Measurements from ENCODE around the gene PEX5L.
"Not testable (repeated sequence)": the region's sequence is repeated elsewhere in the genome, so short reads cannot be mapped to it uniquely, and the experiment has no call there.

PEX5L gene

GRCh38 chr3:179840985-179841384, 195.8 kb downstream of the PEX5L start:
- DNase-seq (ENCODE audit: low read depth in 2 of 2) = no peak

- no peak for DNase-seq (ENCODE audit: low read depth in 2 of 2)
Observed at GRCh38 chr3:179837374-179837773, 199.4 kb downstream of the PEX5L start.

- DNase-seq (ENCODE audit: low read depth in 2 of 2) = no peak
Observed at GRCh38 chr3:179833294-179833693, 203.4 kb downstream of the PEX5L start.

GRCh38 chr3:179832333-179832854, 204.3 kb downstream of the PEX5L start:
- no peak for DNase-seq (ENCODE audit: low read depth in 2 of 2)

GRCh38 chr3:179829401-179829800, 207.3 kb downstream of the PEX5L start:
- no peak for DNase-seq (ENCODE audit: low read depth in 2 of 2)

DNA sequence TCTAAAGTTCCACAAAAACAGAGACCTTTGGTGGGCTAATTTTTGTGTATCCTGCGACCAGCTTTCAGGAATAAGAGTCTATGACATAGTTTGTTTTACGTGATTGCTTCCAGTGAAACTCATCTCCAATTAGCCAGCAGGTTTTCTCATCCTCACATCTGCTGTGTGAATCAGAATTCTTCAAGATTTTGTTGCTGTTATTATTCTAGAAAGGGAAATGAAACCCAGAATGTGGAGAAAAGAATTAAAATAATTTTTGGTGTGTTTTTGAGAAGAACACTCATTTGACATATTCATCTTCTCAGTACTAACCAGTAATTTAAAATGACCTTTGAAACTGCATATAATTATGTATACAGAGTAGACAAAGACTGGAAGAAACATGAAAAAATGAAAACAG, 208.0 kb downstream of the PEX5L start:
- no peak for DNase-seq (ENCODE audit: low read depth in 2 of 2)

DNA sequence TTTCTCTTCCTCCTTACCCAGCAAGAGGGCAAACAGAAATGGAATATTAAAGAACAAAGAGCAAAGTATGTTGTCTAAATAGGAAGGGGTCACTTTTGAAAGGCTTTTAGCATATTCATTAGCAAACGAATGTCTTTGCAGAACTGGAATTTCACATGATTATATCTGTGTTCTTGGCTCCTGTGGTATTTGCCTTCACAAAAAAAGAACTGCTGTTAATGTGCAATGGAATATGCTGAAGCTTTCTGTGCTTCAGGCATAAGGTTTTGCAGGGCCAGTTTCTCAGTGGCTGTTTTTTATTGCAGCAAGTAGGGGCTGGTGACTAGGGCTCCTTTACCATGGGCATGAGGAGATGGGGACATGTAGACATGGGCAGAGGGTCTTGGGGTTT, 210.5 kb downstream of the PEX5L start:
- no peak for DNase-seq (ENCODE audit: low read depth in 2 of 2)

GRCh38 chr3:179825527-179826246, 211.1 kb downstream of the PEX5L start:
- DNase-seq (ENCODE audit: low read depth in 2 of 2) = no peak

DNA sequence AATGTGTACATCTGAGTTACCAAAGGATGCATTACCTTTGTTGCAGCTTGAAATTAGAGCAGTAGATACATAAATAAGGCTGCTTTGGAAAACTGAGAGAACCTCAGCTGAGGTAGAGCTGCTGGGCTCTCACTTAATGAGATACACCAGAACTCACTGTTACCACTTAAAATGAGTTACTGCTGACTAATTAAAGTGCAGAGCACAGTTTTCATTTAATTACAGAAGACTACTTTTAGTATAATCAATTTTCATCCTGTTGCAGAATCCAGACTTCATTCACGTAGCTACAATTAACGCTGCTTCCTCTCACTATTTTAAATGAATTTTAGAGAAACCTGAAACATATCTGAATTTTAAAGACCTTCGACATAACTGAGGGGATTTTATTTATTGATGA, 214.4 kb downstream of the PEX5L start:
- no peak for DNase-seq (ENCODE audit: low read depth in 2 of 2)

DNA sequence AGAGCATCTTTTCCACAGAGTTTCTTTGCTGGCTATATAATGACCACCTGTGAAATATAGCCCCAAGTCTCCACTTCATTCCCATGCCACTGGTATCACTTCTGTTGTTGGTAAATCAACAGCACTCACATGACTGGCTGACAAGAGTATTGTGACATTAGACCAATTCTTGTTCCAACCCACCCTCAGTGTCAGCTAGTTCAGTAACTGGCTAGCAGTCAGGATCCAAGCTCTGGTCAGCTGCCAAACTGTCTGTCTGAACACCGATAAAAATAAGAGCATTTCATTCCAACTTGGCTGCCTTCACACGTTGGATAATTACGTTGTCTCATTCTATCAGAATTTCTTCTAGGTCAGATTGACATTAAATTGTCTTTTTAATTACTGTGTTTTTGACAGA, 217.4 kb downstream of the PEX5L start:
- DNase-seq (ENCODE audit: low read depth in 2 of 2) = no peak

GRCh38 chr3:179812096-179812382, 224.7 kb downstream of the PEX5L start:
- DNase-seq (ENCODE audit: low read depth in 2 of 2) = no peak

GRCh38 chr3:179811321-179812095, 225.2 kb downstream of the PEX5L start:
- DNase-seq (ENCODE audit: low read depth in 2 of 2) = no peak

GRCh38 chr3:179809639-179810038, 227.1 kb downstream of the PEX5L start:
- no peak for DNase-seq (ENCODE audit: low read depth in 2 of 2)

GRCh38 chr3:179807588-179807987, 229.1 kb downstream of the PEX5L start:
- no peak for DNase-seq (ENCODE audit: low read depth in 2 of 2)

- DNase-seq (ENCODE audit: low read depth in 2 of 2) = no peak
Observed at GRCh38 chr3:179806177-179806576, 230.6 kb downstream of the PEX5L start.

GRCh38 chr3:179801856-179802255, 234.9 kb downstream of the PEX5L start:
- DNase-seq (ENCODE audit: low read depth in 2 of 2) = no peak

DNA sequence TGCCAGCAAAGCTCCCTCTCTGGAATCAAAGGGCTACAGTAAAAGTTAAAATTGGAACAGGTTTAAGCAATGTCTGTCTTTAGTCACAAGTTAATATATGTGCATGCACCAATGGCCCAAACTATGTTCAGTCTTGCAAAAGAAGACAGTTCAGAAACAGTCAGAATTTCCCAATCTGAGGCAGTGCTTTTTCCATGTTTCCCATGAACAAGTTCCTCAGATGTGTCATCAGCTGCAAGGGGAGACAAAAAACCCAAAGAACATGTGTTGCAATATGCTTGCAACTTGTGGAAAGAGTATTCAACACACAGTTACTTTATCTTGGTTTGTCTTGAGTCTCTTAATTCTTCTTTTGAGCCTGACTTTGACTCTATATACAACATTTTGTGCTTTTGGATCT, 235.5 kb downstream of the PEX5L start:
- DNase-seq (ENCODE audit: low read depth in 2 of 2) = no peak

GRCh38 chr3:179797192-179797591, 239.5 kb downstream of the PEX5L start:
- DNase-seq (ENCODE audit: low read depth in 2 of 2) = no peak

DNA sequence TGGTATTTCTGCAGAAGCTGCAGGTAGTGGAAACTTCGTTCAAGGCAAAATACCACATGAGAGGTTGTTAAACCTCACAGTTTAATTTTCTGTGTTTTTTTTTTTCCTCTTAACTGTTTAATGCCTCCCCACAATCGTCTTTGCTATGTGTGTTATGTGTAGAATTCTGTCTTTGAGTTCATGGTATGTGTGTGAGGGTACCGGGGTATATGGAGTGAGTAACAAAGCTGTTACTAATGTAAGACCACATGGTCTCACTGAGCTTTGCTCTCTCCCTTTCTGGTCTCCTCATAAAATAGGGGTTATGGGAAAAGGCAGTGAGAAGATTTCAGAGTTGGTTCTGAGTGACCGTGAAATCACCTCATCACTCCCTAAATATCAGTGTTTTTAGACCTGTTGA, 240.3 kb downstream of the PEX5L start:
- DNase-seq (ENCODE audit: low read depth in 2 of 2) = no peak

GRCh38 chr3:179794355-179794754, 242.4 kb downstream of the PEX5L start:
- DNase-seq (ENCODE audit: low read depth in 2 of 2) = no peak

DNA sequence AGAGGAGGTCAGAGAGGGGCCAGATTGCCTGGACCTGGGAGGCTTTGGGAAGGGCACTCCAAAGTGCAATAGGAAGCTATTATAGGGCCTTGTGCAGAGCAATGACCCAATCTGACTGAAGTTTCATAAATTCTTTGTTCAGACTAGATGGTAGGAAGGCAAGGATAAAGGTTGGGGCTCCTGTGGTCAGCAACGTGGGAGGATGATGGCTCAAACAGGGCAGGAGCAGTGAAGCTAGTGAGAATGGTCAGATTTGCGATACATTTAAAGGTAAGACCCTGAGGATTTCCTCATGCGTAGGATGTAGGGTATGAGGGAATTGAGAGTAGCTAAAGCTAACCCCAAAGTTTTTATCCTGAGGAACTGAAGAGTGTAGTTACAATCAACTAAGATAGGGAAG, 244.9 kb downstream of the PEX5L start:
- DNase-seq (ENCODE audit: low read depth in 2 of 2) = no peak

DNA sequence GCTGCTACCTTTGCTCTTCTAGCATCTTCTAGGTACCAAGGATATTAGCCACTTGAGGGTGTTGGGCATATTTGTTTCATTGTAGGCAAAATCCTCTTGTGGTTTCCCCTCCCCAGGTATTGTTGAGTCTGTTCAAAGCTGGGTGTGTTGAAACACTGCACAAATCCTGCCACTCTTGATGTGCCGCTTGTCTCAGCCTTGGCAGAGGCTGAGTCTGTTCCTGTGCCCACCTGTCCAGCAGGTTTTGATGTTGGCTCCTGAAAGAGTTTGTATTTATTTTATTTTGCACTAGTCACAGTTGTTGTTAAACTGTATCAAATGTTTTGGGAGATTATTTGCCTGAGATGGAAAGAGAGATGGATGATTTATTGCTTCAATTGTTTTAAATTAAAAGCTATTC, 247.7 kb downstream of the PEX5L start:
- no peak for DNase-seq (ENCODE audit: low read depth in 2 of 2)

DNA sequence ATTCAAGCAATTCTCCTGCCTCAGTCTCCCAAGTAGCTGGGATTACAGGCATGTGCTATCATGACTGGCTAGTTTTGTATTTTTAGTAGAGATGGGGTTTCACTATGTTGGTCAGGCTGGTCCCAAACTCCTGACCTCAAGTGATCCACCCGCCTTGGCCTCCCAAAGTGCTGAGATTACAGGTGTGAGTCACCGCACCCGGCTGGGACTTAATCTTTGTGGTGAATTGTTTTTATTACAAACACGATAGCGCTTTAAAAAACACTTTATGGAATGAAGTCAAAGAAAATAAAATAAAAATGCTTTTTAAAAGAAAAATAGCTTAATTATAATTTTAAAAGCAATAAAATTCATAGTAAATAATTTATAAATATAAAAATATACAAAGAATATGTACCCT, 253.9 kb downstream of the PEX5L start:
- DNase-seq (ENCODE audit: low read depth in 2 of 2) = not testable (repeated sequence)

All from stimulated activated CD8-positive, alpha-beta memory T cell treated with anti-CD3 and anti-CD28 coated beads, Interleukin-2, amount 100 ng/mL, for 48 hours (primary cell).